Measurements from ENCODE around the gene TAF13. TPM values are rescaled to one million over a fixed set of nuclear protein-coding genes. Genes with fewer than 3 reads are reported as not detected.
A peak's percentile ranks its signal among the peaks of the same experiment; 100 is the strongest.

TAF13 gene
- total and polyA plus RNA-seq, 9 of the 15 experiments (the other 6 are each of a cell fraction or from before 2014, with no cell fraction given), result 14.9 to 77.2 (median 38.7) TPM

- TF ChIP-seq ZNF23 (CRISPR knock-in tag; IDR thresholded peaks at IDR 0.05) (no peak), ZNF740 (CRISPR knock-in tag; IDR thresholded peaks at IDR 0.05) (no peak), ZNF740 (tag; IDR thresholded peaks at IDR 0.05) (0 out of 4 replicates have a peak, but pooled peaks of 1 of the 2 experiments have one; percentile 58), ELK3 (CRISPR knock-in tag; IDR thresholded peaks at IDR 0.05) (no peak), E2F3 (CRISPR knock-in tag; IDR thresholded peaks at IDR 0.05) (no peak), TGIF2 (CRISPR knock-in tag; IDR thresholded peaks at IDR 0.05) (no peak), SIRT6 (IDR thresholded peaks at IDR 0.05; ENCODE audit: low read depth, low read length) (no peak), E4F1 (CRISPR knock-in tag; IDR thresholded peaks at IDR 0.05; ENCODE audit: borderline replicate concordance) (no peak), CEBPB (tag; IDR thresholded peaks at IDR 0.05) (peak; percentile 89), KDM2B (CRISPR knock-in tag; IDR thresholded peaks at IDR 0.05) (no peak), SMAD2 (IDR thresholded peaks at IDR 0.05; ENCODE audit: low read depth, low read length) (no peak), SFPQ (IDR thresholded peaks at IDR 0.05; ENCODE audit: low read depth, low read length) (no peak), ZNF143 (CRISPR knock-in tag; IDR thresholded peaks at IDR 0.05) (no peak), ARID1B (IDR thresholded peaks at IDR 0.05) (0 out of 2 replicates have a peak, but pooled peaks have one; percentile 37), SOX6 (IDR thresholded peaks at IDR 0.05) (no peak), MCM5 (IDR thresholded peaks at IDR 0.05; ENCODE audit: low read depth) (no peak), ATF2 (CRISPR knock-in tag; IDR thresholded peaks at IDR 0.05) (no peak), NCOA2 (IDR thresholded peaks at IDR 0.05; ENCODE audit: partially characterized antibody in 2 of 2) (no peak), SUPT5H (IDR thresholded peaks at IDR 0.05) (no peak), TCFL5 (CRISPR knock-in tag; conservative IDR thresholded peaks at IDR 0.05) (no peak)
These were observed 9.0 kb upstream of the TAF13 start (continued) for GRCh38 chr1:109084563-109085517.
